HG03342 (cell line): ENCODE measurements around the gene GALNTL6.

Source experiments
- ATAC-seq: cut with Tn5 transposase; IDR thresholded peaks from one replicate; pipeline ENCODE4 v1.9.1; 2021; ENCODE audit warnings: mild to moderate bottlenecking, moderate library complexity; ENCODE audit not compliant: unreplicated experiment

The GALNTL6 gene

DNA sequence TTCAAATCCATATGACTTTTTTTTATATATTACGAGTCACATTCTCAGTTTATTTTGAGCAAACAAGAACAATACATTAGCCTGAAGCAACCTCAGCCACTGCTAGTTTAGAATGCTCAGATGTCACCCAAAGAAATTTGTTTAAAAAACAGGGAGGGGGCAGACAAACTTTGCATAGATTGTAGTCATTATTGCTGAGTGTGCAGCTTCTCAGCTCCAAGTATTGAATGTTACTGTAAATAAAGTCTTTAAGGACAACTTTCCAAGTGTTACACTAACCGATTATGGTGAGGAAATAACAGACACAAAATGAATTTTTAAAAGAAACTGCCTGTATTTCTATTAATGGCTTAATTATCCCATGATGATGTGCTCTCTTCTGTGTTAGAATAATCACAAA is 835.9 kb downstream of the GALNTL6 start:
- no peak for ATAC-seq

DNA sequence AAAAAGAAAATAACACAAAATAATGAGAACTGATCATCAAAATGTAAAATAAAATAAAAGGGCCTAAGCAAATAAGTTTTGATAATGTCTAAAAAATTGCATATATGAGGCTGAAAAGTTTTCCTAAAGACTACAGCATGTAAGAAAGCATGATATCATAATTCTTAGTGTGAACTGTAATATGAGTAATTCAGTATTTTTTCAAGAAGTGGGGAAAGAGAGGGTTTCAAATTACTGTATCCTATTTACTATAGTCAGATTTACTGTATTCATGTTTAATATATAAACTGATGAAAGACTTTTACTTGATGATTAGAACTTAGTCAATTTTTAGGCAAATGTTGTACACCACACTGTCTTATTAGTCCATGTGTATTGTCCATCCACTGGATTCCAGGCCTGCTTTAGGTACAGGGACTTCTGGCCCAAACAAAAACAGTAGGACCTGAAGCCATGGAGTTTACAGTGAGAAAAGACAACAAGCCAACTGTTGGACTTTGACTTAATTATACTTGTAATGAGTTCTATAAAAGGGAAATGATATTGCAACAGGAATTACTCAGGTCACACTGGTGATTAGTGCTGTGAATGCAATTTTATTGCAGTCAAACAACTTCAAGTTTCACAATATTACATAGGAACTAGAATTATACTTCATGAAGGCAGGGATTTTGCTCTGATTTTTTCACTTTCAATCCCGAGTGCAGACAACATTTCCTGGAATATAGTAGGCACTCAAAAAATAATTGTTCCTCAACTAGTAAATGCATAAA is 837.7 kb downstream of the GALNTL6 start:
- ATAC-seq: no peak

DNA sequence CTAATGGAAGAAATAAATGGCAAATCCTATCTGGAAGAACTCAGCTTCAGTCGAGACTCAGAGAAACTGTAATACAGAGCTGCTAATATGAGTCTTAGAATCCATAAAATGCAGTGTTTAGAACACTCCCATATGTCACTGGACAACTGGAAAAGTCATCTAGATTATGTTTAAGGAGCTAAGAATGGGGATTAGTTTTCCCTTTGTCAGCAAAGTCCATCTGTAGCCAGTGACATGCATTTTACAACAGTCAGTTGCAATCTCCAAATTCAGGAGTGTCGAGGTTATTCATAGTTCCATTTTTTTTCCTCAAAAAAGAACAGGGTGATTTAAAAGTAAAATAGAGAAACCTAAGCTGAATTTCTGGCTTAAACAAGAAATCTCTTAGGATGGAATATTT is 838.8 kb downstream of the GALNTL6 start:
- no peak for ATAC-seq

DNA sequence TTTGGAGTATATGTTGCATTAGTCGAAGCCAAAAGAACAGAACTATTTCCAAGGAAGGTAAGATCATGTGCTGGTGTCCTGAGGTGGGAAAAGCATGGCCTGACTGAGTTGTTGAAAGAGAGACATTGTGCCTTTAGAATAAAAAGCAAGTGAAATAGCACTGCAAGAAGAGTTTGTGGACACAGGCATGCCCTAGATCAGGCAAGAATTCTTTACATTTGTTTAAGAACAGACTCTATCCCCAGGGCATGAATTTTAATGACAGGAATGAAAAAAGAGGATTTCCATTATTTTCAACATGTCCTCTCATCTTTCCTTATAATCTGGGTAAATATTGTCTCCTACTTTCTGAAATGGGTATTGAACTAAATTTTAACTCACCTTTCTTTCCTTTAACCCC is 839.2 kb downstream of the GALNTL6 start:
- ATAC-seq: no peak

- ATAC-seq: no peak
Measured at GRCh38 chr4:172653676-172654075, 840.5 kb downstream of the GALNTL6 start.

GRCh38 chr4:172654457-172654856 is 841.3 kb downstream of the GALNTL6 start:
- ATAC-seq: no peak

DNA sequence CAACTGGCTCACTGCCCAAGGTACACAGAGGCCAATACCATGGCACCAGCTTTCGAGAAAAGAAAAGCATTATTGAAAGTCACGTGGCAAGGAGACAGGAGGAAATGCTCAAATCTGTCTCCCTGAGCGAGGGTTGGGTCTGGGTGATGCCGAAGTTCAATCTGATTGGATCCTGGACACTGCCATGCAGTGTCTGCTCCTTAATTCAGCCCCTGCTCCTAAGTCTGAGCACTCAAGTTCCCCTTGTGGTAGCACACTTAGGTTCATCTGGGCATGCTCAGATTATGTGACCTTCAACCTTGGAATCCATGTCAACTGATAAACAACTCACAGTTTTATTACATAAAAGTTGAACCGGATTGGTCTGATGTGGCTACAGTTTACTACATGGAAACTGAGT is 842.9 kb downstream of the GALNTL6 start:
- ATAC-seq: no peak

DNA sequence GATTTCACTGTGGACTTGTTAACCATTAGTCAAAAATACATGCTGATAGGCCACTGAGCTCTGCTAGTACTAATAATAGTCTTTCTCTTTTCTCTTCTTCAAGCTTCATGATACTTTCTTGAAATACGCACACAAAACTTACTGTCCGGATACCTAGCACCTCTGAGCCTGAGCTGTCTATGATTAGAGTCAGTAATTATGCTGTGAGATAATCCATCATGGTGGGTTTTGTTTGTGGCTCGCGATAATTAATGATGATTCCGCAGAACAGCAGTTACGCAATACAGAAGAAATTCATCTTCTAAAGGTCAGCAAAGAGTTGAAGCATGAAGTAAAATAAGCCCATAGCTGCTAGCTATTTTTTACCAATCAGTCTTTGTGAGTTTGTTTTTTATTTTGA is 843.9 kb downstream of the GALNTL6 start:
- ATAC-seq: no peak

DNA sequence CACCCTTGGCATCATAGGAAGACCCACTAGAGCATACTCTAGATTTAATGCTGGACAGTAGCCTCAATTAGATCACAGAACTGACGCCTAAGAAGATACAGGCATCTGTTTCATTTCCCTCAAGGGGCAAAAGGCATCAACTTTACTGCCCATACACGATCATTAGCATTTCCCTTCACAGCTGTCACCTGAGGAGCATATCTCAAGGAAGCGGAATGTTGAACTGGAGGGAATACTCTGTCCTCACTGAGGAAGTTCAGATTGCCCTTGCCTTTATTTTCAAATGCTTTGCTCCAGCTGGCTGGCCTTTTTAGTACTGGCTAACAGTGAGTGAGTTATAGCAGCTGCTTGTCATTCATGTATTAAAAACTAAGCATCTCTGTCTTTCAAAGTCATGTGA is 847.0 kb downstream of the GALNTL6 start:
- no peak for ATAC-seq

- no peak for ATAC-seq
Measured at GRCh38 chr4:172662113-172662512, 848.9 kb downstream of the GALNTL6 start.

- ATAC-seq: no peak
Measured at GRCh38 chr4:172666711-172667368, 853.6 kb downstream of the GALNTL6 start.

- ATAC-seq: no peak
Measured at GRCh38 chr4:172674811-172675210, 861.6 kb downstream of the GALNTL6 start.

- ATAC-seq: no peak
Measured at GRCh38 chr4:172675232-172675631, 862.0 kb downstream of the GALNTL6 start.

- ATAC-seq: no peak
Measured at GRCh38 chr4:172680691-172681090, 867.5 kb downstream of the GALNTL6 start.

DNA sequence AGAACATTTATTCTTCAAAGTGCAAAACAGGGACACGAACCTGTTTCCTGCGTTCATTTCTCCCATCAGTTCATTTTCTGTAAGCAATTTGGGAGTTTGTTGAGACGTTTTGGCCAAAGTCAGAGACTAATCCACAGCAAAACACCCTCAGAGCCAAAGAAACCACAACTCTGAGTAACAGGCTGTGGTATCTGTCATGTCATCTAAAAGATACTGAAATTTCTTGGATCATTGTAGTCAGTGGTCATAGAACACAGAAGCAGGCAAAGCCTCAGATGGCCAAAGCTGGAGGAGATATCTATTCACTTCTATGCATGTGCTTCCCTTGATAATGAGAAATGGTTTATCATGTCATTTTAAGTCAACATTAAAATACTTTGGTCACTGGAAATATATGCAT is 869.8 kb downstream of the GALNTL6 start:
- no peak for ATAC-seq

GRCh38 chr4:172686021-172686420 is 872.8 kb downstream of the GALNTL6 start:
- no peak for ATAC-seq

DNA sequence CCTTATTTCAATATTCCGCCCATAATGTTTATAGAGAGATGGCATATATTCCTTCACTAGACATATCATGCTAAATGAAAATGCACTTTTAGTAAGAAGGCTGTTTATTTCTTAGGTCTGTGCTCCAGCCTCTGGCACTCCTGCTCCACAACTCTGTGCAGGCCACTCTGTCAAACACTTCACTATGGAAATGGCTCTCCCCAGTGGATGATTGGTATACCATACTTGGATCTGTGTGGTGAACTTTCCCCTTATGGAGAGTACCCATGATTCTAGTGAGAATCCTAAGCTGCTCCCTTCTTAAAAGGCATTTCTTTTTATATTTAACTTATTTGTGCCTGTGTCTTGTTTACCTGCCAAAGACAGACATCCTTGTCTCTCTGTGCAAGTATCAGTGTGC is 875.3 kb downstream of the GALNTL6 start:
- no peak for ATAC-seq

DNA sequence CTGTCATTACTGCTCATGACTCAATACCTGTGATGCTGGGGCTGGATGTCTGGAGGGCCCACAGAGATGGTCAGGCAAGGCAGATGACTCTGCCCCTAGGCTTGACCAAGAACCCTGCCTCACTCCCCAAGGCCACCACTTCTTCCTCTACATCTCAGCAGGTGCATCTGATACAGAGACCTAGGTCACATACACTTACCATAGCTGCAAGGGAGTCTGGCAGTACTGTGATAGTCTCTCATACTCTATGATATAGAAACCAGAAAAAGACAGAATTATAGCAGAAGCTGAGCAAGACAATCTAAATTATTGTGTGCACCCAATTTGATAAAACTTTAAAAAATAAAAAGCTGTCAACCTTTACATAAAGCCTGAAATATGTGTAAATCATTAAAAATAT is 878.3 kb downstream of the GALNTL6 start:
- no peak for ATAC-seq

DNA sequence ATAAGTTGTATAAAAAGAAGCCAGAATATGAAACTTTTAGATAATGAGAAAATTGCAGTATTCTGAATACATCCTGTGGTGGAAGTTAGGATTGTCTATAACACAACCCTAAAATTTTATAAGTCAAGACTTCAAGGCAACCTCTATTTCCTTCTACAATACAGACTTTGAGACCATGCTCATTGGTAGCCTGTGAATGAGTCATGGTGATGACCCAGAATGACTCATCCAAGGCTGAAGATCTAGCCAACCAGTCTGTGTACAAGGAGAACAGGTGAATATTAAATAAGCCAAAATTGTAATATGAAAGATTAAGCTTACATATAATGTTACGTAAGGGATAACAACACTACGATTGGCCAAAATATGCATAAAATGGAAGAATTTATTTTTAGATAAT is 879.5 kb downstream of the GALNTL6 start:
- ATAC-seq: no peak

DNA sequence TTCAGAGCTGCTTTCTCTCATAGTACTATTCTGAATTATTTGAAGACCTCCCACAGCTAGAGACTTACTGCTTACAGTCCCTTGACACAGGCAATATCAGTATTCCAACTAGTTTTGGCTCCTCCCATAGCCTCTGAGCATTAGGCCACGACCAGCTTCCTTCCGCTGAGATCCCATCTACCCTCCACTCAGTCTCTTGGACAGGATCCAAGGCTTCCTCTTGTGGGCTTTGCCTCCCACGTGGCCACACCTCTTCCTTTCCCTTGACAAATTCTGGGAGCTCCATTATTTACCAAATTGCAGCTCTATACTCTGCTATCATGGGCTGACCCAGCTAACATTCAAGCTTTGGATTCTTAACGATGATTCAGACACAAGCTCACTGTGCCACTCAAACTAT is 885.1 kb downstream of the GALNTL6 start:
- ATAC-seq: no peak

- no peak for ATAC-seq
Measured at GRCh38 chr4:172705565-172705964, 892.4 kb downstream of the GALNTL6 start.

- ATAC-seq: no peak
Measured at GRCh38 chr4:172706000-172706399, 892.8 kb downstream of the GALNTL6 start.

GRCh38 chr4:172707622-172708021 is 894.4 kb downstream of the GALNTL6 start:
- ATAC-seq: no peak
